T-helper 2 cell (primary cell): Measurements from ENCODE around the gene ACTG2.
"Not testable (repeated sequence)": the region's sequence is repeated elsewhere in the genome, so short reads cannot be mapped to it uniquely, and the experiment has no call there.

Experiments used
- DNase-seq, 5 experiments: peaks; one replicate each; pipeline versions ENCODE4 v3.0.0 to v3.0.0-alpha.2; 2012 to 2022

ACTG2 gene

GRCh38 chr2:73893764-73894474, 1.1 kb downstream of the ACTG2 start:
- no peak for DNase-seq

GRCh38 chr2:73894475-73894850, 1.7 kb downstream of the ACTG2 start:
- no peak for DNase-seq

GRCh38 chr2:73894877-73895276, 2.1 kb downstream of the ACTG2 start:
- DNase-seq: no peak

GRCh38 chr2:73895473-73895872, 2.7 kb downstream of the ACTG2 start:
- peak in 1 of 5 experiments; percentile 18 for DNase-seq

GRCh38 chr2:73896362-73897239, 3.8 kb downstream of the ACTG2 start:
- DNase-seq: peak in 2 of 5 experiments; percentile 44 to 81

- DNase-seq: no peak
Observed at GRCh38 chr2:73897240-73897583, 4.4 kb downstream of the ACTG2 start.

GRCh38 chr2:73897934-73898333, 5.1 kb downstream of the ACTG2 start:
- DNase-seq: no peak

GRCh38 chr2:73899801-73900336, 7.1 kb downstream of the ACTG2 start:
- DNase-seq: no peak

- DNase-seq: no peak
Observed at GRCh38 chr2:73901143-73901542, 8.3 kb downstream of the ACTG2 start.

- no peak for DNase-seq
Observed at GRCh38 chr2:73902284-73902683, 9.5 kb downstream of the ACTG2 start.

GRCh38 chr2:73903313-73903712, 10.5 kb downstream of the ACTG2 start:
- no peak for DNase-seq

- not testable (repeated sequence) for DNase-seq
Observed at GRCh38 chr2:73903949-73904613, 11.3 kb downstream of the ACTG2 start.

- DNase-seq: no peak
Observed at GRCh38 chr2:73904952-73905351, 12.1 kb downstream of the ACTG2 start.

GRCh38 chr2:73906847-73907505, 14.2 kb downstream of the ACTG2 start:
- DNase-seq: no peak

- peak in 4 of 5 experiments; percentile 21 to 78 (median 31) for DNase-seq
Observed at GRCh38 chr2:73907840-73908452, 15.1 kb downstream of the ACTG2 start.

GRCh38 chr2:73908689-73909652, 16.2 kb downstream of the ACTG2 start:
- DNase-seq: no peak

GRCh38 chr2:73910873-73911547, 18.2 kb downstream of the ACTG2 start:
- no peak for DNase-seq

- no peak for DNase-seq
Observed at GRCh38 chr2:73911548-73912208, 18.9 kb downstream of the ACTG2 start.

GRCh38 chr2:73913414-73914054, 20.7 kb downstream of the ACTG2 start:
- DNase-seq: no peak
